ENCODE results near the gene PGD. TPM values are rescaled to one million over a fixed set of nuclear protein-coding genes. Genes with fewer than 3 reads are reported as not detected.

The PGD gene
- total RNA-seq, 1 experiment from 2014 or later: 291 TPM

DNA sequence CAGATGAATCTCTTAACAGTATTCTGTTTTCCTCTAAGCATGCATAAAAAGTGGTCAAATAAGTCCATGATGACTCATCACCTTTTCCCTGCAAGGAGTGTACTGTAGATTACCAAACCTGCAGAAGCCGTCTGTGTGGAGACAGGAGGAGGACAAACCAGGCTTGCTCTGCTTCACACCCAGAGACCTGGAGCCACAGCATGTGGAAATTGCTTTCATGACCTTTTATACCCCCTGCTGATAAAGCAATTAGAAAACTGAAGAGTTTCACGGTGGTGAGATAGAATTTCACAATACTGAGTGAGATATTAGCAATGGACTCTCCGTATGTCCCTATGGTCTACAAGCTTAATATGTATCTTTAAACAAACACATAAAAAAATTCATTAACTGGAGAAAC is 60.3 kb downstream of the PGD start:
- Mint-ChIP-seq H3K9me3 (peaks cover 0 to 4% of the 10 kb centered on the region in 2 experiments; a peak in 1 of 5 replicates), H3K27ac (peak overlapping the region in 1 of 3 experiments; percentile 35; a peak in 1 of 7 replicates), H3K27me3 (ENCODE audit: low read depth) (no peaks in the 10 kb centered on the region), H3K4me1 (no peaks in the 10 kb centered on the region), H3K4me3 (no peak overlapping the region), H3K36me3 (ENCODE audit: insufficient read depth in 1 of 3, low read depth in 3 of 3) (peaks cover 29 to 61% (median 51%) of the 10 kb centered on the region in 3 experiments)
- no peak overlapping the region for H3T11ph ChIP-seq (ENCODE audit: low read length)
- H2AK5ac ChIP-seq (ENCODE audit: insufficient read length, low read length): no peak overlapping the region
- no CpG with 5 or more reads among the region's 3 CpGs for WGBS (ENCODE audit: extremely low coverage, insufficient read length, low lambda C conversion rate)
- H4K20me1 ChIP-seq (ENCODE audit: control insufficient read depth, insufficient read depth, insufficient read length): no peaks in the 10 kb centered on the region
- H3K9me3 ChIP-seq (ENCODE audit: control insufficient read depth, low read depth, low read length): no peaks in the 10 kb centered on the region
- H3K79me1 ChIP-seq (ENCODE audit: insufficient read depth, low read depth, low read length, poor library complexity, severe bottlenecking): no peaks in the 10 kb centered on the region
- no peak overlapping the region for H2BK120ac ChIP-seq (ENCODE audit: low read depth, low read length, poor library complexity, severe bottlenecking)
- no peak overlapping the region for H3K27ac ChIP-seq (ENCODE audit: insufficient read length, low read depth, low read length)
- no peaks in the 10 kb centered on the region for H3K4me1 ChIP-seq (ENCODE audit: insufficient read depth, low read length)
- DNase-seq: no peak
- no peak overlapping the region for H4K91ac ChIP-seq (ENCODE audit: insufficient read length, low read depth, low read length)
- no peaks in the 10 kb centered on the region for H3K23me2 ChIP-seq (ENCODE audit: insufficient read length, low read depth, low read length, poor library complexity, severe bottlenecking)
- H3K18ac ChIP-seq (ENCODE audit: insufficient read length, low read depth, low read length): no peak overlapping the region
- H2AFZ ChIP-seq (ENCODE audit: low read length): no peak overlapping the region
- H2BK15ac ChIP-seq (ENCODE audit: low read depth, low read length): no peak overlapping the region
- no peaks in the 10 kb centered on the region for H3K79me2 ChIP-seq (ENCODE audit: insufficient read depth, low read length)
- no peak overlapping the region for H3K14ac ChIP-seq (ENCODE audit: insufficient read depth, low read length)
- H2BK20ac ChIP-seq (ENCODE audit: low read depth, low read length, poor library complexity, severe bottlenecking): no peak overlapping the region
- no peak overlapping the region for H3K4ac ChIP-seq (ENCODE audit: low read depth, low read length)
- no peak overlapping the region for H3K56ac ChIP-seq (ENCODE audit: insufficient read length, low read depth, low read length)
- TF ChIP-seq, protein P1, sequence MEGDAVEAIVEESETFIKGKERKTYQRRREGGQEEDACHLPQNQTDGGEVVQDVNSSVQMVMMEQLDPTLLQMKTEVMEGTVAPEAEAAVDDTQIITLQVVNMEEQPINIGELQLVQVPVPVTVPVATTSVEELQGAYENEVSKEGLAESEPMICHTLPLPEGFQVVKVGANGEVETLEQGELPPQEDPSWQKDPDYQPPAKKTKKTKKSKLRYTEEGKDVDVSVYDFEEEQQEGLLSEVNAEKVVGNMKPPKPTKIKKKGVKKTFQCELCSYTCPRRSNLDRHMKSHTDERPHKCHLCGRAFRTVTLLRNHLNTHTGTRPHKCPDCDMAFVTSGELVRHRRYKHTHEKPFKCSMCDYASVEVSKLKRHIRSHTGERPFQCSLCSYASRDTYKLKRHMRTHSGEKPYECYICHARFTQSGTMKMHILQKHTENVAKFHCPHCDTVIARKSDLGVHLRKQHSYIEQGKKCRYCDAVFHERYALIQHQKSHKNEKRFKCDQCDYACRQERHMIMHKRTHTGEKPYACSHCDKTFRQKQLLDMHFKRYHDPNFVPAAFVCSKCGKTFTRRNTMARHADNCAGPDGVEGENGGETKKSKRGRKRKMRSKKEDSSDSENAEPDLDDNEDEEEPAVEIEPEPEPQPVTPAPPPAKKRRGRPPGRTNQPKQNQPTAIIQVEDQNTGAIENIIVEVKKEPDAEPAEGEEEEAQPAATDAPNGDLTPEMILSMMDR (conservative IDR thresholded peaks at IDR 0.05): no peak
- H2BK12ac ChIP-seq (ENCODE audit: insufficient read length, low read depth, low read length): no peak overlapping the region
- H4K8ac ChIP-seq (replicated peaks; ENCODE audit: insufficient read length, low read depth, low read length): no peak overlapping the region
- H3K9ac ChIP-seq (ENCODE audit: extremely low read depth, insufficient read length, low read length): no peak overlapping the region
- no peak overlapping the region for H2BK5ac ChIP-seq (ENCODE audit: insufficient read length, low read length)
- no peaks in the 10 kb centered on the region for H3K27me3 ChIP-seq (ENCODE audit: insufficient read depth, low read length)
- H3K4me2 ChIP-seq (ENCODE audit: insufficient read depth, insufficient read length, low read length): no peak overlapping the region
- H4K5ac ChIP-seq (ENCODE audit: insufficient read length, low read depth, low read length): no peak overlapping the region
- H3K23ac ChIP-seq (ENCODE audit: insufficient read length, low read depth, low read length): no peak overlapping the region
